KOPT-K1 (cell line): ENCODE data around the gene SYT10.

ENCODE experiments used
- H3K27ac ChIP-seq: fragments of 200-600 bp; sonication (generic); 2 replicates; pipeline ENCODE4 v1.5.1; 2016; ENCODE audit warnings: antibody characterized with exemption, mild to moderate bottlenecking, low read depth, low read length; ENCODE audit not compliant: poor library complexity, severe bottlenecking
- H3K36me3 ChIP-seq: fragments of 200-600 bp; sonication (generic); 2 replicates; pipeline ENCODE4 v1.5.1; 2017; ENCODE audit warnings: antibody characterized with exemption, mild to moderate bottlenecking, low read length, moderate library complexity; ENCODE audit not compliant: insufficient read depth
- H3K9me3 ChIP-seq: fragments of 200-600 bp; sonication (generic); 2 replicates; pipeline ENCODE4 v1.5.1; 2017; ENCODE audit warnings: antibody characterized with exemption, low read length, mild to moderate bottlenecking; ENCODE audit not compliant: insufficient read depth, poor library complexity, severe bottlenecking

The SYT10 gene, protein sequence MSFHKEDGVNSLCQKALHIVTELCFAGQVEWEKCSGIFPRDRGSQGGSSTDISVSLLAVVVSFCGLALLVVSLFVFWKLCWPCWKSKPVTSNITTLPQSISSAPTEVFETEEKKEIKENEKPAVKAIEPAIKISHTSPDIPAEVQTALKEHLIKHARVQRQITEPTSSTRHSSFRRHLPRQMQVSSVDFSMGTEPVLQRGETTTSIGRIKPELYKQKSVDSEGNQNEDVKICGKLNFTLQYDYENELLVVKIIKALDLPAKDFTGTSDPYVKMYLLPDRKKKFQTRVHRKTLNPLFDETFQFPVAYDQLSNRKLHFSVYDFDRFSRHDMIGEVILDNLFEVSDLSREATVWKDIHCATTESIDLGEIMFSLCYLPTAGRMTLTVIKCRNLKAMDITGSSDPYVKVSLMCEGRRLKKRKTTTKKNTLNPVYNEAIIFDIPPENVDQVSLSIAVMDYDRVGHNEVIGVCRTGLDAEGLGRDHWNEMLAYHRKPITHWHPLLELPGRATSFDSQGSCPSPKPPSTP

DNA sequence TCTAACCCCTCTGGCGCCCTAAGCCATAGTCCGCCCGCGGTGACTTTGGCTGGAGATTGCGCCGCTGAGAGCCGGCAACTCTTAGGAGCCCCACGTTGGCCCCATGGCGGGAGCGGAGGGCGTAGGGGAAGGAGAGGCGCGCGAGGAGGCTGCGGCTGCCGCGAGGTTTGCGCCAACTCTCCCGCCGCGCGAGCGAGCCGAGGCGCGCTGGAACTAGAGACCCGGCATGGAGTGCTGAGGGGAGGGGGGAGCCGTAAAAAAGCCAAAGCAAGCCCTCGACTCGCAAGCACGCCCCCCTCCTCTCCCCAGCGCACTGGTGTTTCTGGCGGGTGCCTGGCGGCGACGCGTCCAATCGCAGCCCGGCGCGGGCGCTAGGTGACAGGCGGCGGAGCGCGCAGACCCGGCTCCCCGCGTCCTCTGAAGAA, at the start of gene SYT10:
Gene SYT10 (minus strand): TSS at position 233 of the 425 bp plus-strand sequence. CDS start 297 bp downstream, outside the sequence.
- no peak within 1 kb of the TSS for H3K27ac ChIP-seq
- no peaks in the 10 kb centered on the region for H3K36me3 ChIP-seq
- no peaks in the 10 kb centered on the region for H3K9me3 ChIP-seq

DNA sequence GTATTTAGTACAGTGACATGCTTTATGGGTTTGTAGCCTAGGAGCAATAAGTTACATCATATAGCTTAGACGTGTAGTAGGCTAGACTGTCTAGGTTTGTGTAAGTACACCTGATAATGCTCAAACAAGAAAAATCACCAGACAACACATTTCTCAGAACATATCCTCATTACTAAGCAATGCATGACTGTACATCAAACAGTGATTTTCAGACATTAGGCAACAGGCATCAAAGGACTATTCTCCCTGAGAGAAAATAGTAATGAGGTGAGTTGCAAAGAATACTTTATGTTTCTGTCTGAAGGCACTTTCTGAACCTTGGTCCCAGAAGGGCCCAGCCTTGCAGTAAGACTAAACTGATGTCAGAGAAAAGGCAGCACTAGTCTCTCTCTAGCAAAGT, 48.4 kb upstream of the SYT10 start:
- H3K9me3 ChIP-seq: no peaks in the 10 kb centered on the region
- H3K27ac ChIP-seq: no peak overlapping the region
- H3K36me3 ChIP-seq: no peaks in the 10 kb centered on the region

DNA sequence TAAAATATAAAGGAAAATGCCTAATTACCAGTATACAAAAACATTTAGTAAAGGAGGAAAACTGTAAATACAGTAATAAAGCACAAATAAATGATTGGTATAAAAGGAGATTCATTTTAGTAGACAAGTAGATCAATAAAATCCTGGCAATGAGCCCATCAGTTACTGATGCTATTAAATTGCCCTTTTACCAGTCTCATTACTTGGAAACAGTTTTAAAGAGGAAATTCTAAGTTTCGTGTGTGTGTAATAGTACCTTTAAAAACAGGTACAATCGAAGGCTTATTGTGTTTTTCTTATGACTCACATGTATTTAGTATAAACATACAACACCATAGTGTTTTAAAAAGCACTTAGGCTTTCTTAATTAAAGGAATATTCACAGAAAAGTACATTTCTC, 46.4 kb upstream of the SYT10 start:
- H3K9me3 ChIP-seq: no peaks in the 10 kb centered on the region
- H3K36me3 ChIP-seq: no peaks in the 10 kb centered on the region
- H3K27ac ChIP-seq: no peak overlapping the region

- Histone ChIP-seq H3K36me3 (no peaks in the 10 kb centered on the region), H3K9me3 (no peaks in the 10 kb centered on the region), H3K27ac (no peak overlapping the region)
Measured at GRCh38 chr12:33484161-33484560, 44.5 kb upstream of the SYT10 start.

DNA sequence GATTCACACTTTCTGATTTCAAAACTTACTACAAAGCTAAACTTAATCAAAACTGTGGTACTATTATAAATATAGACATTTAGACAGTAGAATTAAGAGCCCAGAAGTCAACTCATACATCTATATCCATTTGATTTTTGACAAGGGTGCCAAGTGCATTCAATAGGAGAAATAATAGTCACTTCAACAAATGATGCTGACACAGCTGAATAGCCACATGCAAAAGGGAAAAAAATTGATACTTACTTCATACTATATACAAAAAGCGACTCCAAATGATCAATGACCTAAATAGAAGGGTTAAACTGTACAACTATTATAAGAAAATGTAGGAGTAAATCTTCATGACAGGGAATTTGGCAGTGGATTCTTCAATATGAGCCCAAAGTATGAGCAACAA, 40.7 kb upstream of the SYT10 start:
- H3K9me3 ChIP-seq: no peaks in the 10 kb centered on the region

GRCh38 chr12:33476058-33476457, 36.4 kb upstream of the SYT10 start:
- Histone ChIP-seq H3K27ac (no peak overlapping the region), H3K36me3 (no peaks in the 10 kb centered on the region), H3K9me3 (no peaks in the 10 kb centered on the region)

More for the DNA sequence above, 40.7 kb upstream of the SYT10 start:
- no peaks in the 10 kb centered on the region for H3K36me3 ChIP-seq
- H3K27ac ChIP-seq: no peak overlapping the region

GRCh38 chr12:33472299-33472698, 32.7 kb upstream of the SYT10 start:
- Histone ChIP-seq H3K36me3 (no peaks in the 10 kb centered on the region), H3K9me3 (no peaks in the 10 kb centered on the region), H3K27ac (no peak overlapping the region)

- Histone ChIP-seq H3K27ac (no peak overlapping the region), H3K9me3 (no peaks in the 10 kb centered on the region), H3K36me3 (no peaks in the 10 kb centered on the region)
Measured at GRCh38 chr12:33455096-33455495, 15.5 kb upstream of the SYT10 start.

- Histone ChIP-seq H3K9me3 (no peaks in the 10 kb centered on the region), H3K36me3 (no peaks in the 10 kb centered on the region), H3K27ac (no peak overlapping the region)
Measured at GRCh38 chr12:33450480-33450879, 10.9 kb upstream of the SYT10 start.

GRCh38 chr12:33440477-33440876, 858 bp upstream of the SYT10 start:
- H3K9me3 ChIP-seq: no peaks in the 10 kb centered on the region
- H3K36me3 ChIP-seq: no peaks in the 10 kb centered on the region
- no peak overlapping the region for H3K27ac ChIP-seq

- no peak overlapping the region for H3K27ac ChIP-seq
- no peaks in the 10 kb centered on the region for H3K36me3 ChIP-seq
- H3K9me3 ChIP-seq: no peaks in the 10 kb centered on the region
Measured at GRCh38 chr12:33438851-33439586, 600 bp downstream of the SYT10 start.

DNA sequence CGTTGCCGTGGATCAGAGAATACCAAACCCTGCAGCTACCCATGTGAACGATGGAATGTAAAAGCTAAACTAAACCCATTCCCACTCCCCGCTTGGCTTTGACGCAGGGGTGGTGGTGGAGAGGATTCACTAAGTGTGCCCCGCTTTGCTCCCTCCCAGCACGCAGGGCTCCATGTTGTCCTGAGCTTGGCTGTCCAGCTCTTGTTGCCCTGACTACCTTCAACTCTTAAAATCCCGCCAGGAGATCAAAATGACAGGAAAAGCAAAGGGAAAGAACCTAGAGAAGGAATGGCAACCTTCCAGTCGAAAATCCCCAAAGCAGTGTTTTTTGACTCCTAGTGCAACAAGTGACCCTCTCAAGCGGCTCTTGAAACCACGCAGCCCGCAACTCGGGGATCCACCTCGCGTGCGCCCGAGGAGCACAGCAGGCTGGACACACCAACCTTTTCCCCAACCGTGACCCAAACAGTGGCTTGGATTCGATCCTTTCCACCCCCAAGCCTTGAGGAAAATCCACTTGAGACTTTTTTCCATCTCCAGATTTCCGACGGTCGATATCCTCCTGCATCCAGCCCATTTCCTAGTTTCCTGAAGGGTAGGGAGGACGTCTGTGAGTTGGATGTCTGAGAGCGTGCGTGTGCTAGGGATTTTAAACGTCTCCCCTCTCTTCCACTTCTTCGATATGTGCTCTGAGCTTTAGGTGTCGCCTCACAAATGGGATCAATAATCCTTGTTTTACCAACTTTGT, 1.4 kb downstream of the SYT10 start:
- no peaks in the 10 kb centered on the region for H3K9me3 ChIP-seq
- H3K27ac ChIP-seq: no peak overlapping the region
- H3K36me3 ChIP-seq: no peaks in the 10 kb centered on the region

- no peaks in the 10 kb centered on the region for H3K9me3 ChIP-seq
- no peak overlapping the region for H3K27ac ChIP-seq
- H3K36me3 ChIP-seq: no peaks in the 10 kb centered on the region
Measured at GRCh38 chr12:33437598-33437997, 2.0 kb downstream of the SYT10 start.

GRCh38 chr12:33432992-33433391, 6.6 kb downstream of the SYT10 start:
- no peak overlapping the region for H3K27ac ChIP-seq
- no peaks in the 10 kb centered on the region for H3K36me3 ChIP-seq
- no peaks in the 10 kb centered on the region for H3K9me3 ChIP-seq

DNA sequence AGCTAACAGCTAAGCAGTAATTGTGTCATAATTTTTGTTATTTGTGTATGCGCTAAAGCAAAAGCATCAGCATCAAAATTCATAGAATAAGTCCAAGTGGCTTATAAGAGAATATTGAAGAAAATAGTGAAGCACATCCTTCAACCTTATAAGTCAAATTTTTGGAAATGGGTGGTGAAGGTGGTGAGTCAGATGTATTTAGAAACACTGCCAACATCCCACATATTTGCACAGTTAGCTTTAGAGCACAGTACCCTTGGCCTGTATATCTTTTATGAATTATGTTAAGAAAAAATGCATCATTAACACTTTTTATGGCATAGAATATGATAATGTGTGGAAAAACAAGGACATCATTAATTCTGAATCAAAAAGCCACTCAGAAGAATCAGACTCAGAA, 8.0 kb downstream of the SYT10 start:
- Histone ChIP-seq H3K36me3 (no peaks in the 10 kb centered on the region), H3K9me3 (no peaks in the 10 kb centered on the region)

More for the DNA sequence above, 8.0 kb downstream of the SYT10 start:
- no peak overlapping the region for H3K27ac ChIP-seq
